HG02840 (cell line): ENCODE measurements around the gene PCGF3.
A peak's percentile ranks its signal among the peaks of the same experiment; 100 is the strongest.
"Not testable (repeated sequence)": the region's sequence is repeated elsewhere in the genome, so short reads cannot be mapped to it uniquely, and the experiment has no call there.

Source experiments
- ATAC-seq: cut with Tn5 transposase; IDR thresholded peaks from one replicate; pipeline ENCODE4 v1.9.1; 2021; ENCODE audit warnings: mild to moderate bottlenecking, moderate library complexity, moderate number of reproducible peaks; ENCODE audit not compliant: unreplicated experiment, low FRiP score

PCGF3 gene

DNA sequence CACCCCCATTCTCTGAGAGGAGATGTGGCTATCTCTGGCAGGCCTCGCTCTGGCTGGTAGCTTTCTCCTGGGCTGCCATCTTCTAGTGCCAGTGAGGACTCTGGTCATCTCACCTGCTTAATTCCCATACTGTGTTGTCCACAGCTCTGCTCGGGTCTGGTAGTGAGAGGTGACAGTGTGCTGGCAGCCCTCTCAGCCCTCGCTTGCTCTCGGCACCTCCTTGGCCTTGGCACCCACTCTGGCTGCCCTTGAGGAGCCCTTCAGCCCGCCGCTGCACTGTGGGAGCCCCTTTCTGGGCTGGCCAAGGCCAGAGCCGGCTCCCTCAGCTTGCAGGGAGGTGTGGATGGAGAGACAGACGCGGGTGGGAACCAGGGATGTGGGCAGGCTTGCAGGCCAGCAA is 67.6 kb downstream of the PCGF3 start:
- no peak for ATAC-seq

DNA sequence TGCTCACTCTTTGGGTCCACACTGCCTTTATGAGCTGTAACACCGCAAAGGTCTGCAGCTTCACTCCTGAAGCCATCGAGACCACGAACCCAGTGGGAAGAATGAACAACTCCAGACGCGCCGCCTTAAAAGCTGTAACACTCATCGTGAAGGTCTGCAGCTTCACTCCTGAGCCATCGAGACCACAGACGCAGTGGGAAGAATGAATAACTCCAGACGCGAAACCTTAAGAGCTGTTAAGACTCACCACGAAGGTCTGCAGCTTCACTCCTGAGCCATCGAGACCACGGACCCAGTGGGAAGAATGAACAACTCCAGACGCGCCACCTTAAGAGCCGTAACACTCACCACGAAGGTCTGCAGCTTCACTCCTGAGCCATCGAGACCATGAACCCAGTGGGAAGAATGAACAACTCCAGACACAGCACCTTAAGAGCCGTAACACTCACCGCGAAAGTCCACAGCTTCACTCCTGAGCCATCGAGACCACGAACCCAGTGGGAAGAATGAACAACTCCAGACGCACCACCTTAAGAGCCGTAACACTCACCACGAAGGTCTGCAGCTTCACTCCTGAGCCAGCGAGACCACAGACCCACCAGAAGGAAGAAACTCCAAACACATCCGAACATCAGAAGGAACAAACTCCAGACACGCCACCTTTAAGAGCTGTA is 68.9 kb downstream of the PCGF3 start:
- ATAC-seq, result not testable (repeated sequence)

DNA sequence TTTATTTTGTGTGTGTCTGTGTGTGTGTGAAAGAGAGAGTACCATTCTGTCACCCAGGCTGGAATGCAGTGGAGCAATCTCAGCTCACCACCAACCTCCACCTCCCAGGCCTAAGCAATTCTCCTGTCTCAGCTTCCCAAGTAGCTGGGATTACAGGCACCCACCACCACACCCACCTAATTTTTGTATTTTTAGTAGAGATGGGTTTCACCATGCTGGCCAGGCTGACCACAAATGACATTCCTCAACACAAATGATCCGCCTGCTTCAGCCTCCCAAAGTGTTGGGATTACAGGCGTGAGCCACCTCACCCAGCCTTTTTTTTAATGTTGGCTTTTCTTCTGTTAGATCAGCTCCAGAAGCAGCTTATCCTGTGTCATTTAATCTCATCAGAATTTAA is 69.9 kb downstream of the PCGF3 start:
- ATAC-seq, result not testable (repeated sequence)

DNA sequence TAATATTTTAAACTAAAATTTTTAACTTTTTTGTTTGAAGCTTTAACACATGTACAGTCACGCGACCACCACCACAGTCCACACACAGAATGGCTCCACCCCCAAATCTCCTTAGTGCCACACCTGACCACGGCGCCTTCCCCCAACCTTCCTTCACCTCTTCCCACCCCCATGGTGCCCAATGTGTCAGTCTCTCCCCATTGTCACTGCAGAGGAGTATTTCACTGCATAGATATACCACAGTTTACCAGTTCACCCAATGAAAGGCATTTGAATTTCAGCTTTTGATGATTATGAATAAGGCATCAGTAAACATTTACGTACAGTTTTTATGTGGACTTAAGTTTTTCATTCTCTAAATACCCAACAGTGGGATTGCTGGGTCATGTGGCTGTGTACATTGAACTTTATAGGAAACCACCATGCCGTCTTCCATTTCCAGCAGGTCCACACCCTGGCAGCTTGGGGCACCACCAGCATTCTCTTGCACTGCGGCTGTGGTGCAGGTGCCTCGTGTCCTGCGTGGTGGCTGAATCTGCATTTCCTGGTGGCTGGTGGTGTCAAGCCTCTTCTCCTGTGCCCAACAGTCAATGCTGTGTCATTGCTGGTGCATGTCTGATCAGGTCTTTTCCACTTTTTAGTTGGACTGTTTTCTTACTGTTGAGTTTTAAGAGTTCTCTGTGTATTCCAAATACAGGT is 71.3 kb downstream of the PCGF3 start:
- ATAC-seq, result no peak

DNA sequence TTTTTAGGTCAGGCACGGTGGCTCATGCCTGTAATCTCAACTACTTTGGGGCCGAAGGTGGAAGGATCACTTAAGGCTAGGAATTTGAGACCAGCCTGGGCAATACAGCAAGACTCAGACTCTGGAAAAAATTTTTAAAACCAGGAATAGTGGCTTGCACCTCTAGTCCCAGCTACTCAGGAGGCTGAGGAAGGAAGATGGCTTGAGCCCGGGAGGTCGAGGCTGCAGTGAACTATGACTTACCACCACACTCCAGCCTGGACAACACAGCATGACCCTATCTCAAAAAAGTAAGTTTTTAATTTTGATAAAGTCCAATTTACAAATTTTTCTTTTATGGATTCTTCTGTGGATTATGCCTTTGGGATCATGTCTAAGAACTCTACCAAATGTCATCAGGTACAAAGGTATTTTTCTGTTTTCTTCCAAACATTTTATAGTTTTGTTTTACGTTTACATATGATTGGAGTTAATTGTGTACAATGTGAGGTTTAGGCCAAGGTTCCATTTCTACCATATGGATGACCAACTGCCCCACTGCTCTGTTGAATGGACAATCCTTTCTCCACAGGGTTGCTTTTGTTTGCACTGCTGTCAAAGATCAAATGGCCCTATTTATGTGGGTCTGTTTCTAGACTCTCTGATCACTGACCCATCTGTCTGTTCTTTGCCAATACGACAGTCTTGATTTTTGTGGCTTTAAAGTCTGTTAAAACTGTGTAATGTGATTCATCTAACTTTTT is 72.1 kb downstream of the PCGF3 start:
- no peak for ATAC-seq

DNA sequence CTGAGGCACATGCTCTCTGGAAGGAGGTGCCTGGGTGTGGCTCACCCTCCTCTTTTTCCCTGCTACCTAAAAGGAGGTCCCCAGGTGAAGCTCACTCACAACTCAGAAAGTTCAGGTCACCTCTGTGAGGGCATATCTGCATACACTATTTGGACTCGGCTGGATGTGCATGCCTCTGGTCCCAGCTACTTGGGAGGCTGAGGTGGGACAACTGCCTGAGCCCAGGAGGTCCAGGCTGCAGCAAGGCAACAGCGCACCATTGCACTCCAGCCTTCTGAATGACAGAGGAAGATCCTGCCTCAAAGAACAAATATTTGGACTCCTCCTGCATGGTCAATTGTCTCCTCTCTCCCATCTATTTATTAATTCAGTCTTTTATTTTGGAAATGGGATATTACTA is 73.9 kb downstream of the PCGF3 start:
- ATAC-seq, result no peak

DNA sequence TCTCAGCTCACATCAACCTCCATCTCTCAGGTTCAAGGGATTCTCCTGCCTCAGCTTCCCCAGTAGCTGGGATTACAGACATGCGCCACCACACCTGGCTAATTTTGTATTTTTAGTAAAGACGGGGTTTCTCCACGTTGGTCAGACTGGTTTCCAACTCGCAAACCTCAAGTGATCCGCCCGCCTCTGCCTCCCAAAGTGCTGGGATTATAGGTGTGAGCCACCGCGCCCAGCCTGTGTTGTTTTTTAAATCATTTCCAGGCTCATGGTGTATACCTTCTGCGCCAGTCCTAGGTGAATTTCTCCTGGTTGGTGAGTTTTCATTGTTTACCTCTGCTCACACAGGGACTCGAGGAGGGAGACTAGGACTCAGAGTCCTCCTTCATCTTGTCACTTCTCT is 74.6 kb downstream of the PCGF3 start:
- not testable (repeated sequence) for ATAC-seq

DNA sequence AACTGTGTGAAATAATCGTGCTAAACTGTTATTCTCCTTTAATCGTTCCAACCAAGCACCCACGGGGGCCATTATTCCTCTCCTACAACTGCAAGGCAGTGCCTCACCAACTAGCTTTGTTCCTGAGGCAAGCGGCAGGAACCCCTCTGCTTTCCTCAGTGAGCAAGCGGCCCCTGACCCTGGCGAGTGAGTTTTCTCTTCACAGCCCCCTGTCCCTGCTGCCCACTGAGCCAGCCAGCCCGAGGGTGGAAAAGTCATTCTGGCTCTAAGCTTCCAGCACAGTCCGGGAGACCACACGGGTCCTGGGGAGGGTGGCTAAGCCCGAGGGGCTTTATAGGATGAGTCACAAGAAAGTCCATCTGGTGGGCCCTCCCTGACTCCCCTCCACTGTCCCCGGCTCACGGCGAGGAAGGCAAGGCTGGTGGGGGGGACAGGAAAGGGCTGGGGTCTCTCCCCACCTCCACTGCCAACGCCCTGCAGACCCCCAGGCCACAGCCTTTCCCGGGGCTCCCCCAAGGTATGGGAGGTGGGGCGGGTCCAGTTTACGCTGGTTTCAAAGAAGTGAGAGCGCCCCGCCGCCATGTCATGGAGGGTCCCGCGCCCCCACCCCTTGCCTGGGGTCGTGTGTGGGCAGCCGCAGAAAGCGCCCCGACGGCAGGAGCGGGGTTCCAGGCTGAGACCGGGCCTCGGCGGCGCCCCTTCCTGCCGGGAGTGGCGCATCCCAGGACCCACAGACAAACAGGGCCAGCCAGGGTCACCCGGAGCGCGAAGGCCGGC is 75.3 kb downstream of the PCGF3 start:
- ATAC-seq, result peak; percentile 9

DNA sequence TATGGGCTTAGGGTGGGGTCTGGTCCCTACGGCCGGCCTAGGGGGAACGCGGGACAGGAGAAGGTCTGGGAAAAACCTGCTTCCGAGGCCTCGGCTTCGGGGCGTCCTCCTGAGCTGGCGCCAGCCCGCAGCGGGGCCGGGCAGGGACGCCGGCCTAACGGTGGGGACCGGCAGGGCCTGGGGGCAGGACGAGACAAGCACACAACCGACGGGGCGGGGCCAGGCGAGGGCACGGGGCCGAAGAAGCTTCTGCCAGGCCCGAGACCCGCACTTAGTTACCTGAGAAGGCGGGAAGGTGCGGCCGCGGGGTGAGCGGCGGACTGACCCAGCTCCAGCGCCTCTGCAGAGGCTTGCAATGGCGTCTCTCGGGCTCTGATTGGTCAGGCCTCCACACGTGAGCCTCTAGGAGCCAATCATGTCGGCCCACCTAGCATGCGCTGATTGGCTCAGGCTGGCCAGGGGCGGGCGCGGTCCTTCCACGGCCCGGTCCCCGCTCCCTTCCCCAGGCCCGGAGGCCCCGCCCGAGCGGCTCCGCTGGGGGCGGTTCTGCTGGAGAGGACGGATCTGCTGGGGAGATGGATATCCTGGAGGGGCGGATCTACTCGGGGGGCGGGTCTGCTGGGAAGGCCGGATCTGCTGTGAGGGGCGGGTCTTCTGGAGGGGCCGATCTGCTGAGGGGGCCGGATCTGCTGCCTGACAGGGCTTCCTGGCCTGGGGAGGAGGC is 76.0 kb downstream of the PCGF3 start:
- ATAC-seq, result peak; percentile 96

DNA sequence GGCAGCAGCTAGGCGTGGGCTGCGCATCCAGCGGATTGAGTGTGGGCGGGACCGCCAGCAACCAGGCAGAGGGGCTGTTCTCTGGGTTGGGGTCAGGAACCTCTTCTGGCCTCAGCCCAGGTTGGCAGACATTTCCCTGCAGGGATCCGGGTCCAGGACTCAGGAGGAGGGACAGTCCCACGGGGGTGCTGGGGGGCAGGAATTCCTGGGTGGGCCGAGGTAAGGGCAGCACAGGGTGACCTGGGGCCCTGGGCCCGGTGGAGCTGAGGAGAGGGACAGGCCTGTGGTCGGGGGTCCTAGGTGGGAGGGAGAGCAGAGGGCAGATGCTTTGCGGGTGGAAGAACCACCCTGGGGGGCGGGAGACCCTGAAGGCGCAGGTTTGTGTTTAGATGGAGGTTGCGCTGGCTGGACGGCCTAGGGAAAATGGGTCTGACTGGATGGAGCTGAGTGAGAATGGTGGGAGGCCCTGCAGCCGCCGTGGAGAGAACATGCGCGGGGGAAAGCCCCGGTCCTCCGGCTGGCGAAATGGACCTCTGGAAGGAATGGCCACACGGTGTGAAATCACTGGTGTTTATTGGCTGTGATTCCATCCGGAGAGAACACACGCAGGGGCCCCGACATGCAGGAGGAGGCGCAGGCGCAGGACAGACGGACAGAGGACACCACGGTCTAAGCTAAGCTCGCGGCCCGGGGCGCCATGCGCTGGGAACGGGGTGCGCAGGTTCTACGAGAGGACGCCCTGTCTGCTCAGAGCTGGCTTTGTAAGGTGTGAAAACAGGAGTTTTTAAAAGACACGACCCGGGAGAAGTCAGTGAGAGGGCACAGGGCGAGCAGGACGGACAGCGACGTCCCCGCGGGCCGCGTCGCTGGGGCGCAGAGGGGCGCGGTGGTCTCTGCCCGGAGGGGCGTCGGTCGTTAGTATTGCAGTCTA is 79.0 kb downstream of the PCGF3 start:
- ATAC-seq, result no peak

DNA sequence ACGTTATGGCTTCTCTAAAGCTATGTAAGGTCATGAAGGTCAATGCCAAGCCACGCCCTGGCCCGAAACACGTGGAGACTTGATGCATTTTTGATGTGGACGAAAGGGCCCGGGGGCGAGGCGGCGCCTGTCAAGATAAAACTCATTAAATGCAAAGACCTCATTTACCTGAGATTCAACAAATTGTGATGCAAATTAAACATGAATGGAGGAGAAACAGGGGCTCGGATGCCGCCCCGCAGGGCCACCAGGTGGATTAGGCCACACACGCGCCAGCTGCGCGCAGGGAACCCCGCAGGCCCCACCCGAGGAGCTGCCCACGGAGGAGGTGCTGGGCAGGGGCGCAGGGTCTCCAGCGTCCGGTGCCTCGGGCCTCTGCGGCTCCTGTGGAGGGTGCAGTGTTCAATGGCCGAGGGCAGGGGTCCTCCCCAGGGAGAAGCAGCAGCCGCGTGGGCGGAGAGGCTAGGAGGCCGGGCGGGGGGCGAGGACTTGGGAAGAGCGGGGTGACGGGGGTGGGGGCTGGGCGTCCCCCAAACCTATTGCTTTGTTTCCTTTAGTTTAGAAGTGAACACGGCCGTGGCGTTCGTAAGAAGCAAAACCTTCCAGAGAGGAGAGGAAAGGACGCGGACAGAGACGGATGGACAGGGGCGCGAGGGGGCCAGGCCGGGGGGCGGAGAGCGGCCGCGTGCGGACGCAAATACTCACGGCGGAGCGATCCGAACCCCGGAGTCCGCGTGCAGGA is 79.9 kb downstream of the PCGF3 start:
- no peak for ATAC-seq

DNA sequence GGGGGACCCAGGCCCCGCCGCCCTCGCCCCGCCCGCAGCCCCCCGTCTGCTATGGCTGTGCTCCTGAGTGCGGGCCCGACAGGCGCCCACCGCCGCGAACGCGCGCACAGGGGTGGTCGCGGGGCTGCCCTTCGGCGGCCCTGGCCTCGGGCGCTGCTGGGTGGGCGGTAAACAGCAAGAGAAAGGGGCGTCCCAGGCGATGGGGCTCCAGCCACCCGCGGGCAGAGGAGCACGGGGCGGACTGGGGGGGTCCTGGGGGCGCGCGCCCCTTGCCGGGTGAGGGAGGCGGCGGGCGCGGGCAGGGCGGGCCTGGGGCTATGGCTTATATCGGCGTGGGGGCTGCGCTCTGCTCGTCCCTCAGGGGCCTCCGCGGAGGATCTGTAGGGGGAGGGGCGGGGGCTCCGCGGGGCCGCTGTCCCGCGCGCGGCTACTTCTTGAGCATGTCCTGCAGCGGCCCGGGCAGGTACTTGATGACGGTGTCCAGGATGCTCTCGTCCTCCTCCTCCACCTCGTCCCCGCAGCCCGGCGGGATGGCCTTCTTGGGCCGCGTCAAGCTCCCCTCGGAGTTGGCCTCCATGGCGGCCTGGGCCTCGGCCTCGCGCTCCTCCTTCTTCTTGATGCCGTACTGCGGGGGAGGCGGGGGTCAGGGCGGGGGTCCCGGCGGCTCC is 80.6 kb downstream of the PCGF3 start:
- ATAC-seq, result no peak

DNA sequence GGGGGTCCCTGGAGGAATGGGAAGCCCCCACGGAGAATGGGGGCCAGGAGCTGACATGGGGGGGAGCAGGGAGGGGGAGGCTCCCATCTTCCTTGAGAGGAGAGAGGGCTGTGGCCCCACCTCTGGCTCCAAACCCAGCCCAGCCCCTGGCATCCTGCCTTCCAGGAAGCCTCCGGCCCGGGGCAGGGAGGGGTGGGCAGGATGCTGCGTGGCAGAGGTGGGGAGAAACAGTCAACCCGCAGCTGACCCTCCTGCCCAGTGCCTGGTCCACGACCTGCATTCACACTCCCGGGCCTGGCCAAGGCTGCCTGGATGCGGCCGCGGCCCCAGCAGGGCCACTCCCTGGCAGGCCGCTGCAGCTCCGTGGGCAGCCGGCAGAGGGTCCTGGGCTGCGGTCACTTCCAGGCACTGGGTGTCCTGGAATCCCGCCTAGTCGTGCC is 81.2 kb downstream of the PCGF3 start:
- ATAC-seq, result no peak

DNA sequence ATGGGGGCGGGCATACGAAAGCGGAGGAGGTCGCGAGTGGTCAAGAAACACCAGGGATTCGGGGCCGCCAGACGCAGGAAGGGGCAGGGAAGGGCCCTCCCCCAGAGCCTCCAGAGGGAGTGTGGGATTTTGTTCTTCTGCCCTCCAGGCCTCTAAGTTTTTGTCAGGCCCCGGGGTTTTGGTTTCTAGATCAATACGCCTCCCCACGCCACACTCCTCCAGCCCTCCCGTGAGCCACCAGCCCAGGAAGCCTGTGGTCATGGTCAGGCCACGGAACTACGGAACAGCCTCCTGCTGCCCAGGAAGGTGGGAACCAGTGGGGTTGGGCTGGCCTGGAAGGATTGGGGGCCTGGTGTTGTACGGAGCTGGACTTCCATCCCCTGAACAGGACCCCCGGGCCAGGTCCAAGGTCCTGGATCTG is 81.9 kb downstream of the PCGF3 start:
- no peak for ATAC-seq

DNA sequence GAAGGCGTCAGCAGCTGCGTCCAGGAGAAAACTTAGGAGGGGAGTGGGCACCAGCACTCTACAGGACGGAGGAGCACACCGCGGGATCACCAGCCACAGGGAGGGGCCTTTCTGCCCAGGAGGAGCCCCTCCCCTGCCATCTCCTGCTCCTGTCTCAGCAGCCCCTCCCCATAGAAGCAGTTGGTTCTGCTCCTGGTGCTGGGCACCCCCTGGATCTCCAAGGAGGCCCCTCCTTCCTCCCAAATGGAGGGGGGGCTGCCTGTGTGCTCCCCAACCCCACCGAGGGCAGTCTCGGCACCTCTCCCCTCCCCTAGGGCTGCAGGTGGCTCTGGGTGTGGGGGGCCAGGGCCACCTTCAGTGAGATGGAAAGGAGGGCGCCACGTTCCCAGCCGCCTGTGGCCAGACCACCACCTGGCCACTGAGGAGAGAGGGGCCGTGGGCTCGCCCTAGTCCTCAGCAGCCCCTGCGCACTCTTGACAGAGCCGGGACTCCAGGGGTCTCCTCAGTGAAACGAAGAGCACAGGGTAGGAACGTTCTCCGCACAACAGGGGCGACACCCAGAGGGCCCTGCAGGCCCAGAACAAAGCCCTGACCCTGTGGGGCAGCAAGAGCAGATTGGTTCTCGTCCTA is 82.5 kb downstream of the PCGF3 start:
- no peak for ATAC-seq

DNA sequence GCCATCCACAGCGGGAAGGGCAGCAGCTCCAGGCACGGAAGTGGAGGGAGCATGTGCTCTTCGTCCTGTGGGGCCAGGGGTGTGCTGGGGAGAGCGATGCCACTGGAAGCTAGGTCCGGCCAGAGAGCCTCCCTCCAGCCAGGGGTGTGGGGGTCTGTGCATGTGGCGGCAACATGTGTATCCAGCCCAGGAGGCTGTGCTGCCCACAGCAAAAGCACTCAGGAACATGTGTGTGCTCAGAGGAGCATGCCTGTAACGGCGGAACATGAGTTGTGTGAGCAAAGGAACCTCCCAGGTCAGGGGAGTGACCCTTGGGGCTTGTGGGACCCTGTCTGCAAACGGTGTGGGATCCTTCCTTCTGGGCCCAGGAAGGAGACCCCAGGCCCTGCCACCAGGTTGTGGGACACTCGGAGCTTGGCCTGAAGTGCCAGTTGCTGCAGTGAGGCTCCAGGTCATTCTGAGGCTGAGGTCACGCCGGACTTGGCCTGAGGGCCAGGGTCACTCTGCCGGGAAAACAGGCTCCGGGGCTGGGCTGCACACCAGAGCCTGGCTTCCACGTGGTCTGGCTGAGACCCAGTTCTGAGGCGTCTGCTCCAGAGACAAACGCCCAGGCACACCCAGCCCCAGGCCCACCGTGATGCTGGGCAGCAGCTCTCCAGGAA is 83.1 kb downstream of the PCGF3 start:
- ATAC-seq, result no peak
